Activated T-cell treated with anti-CD3 and anti-CD28 coated beads for 24 hours (primary cell): ENCODE results near the gene MN1.

Experiments used
- DNase-seq: peaks from one replicate; pipeline ENCODE4 v3.0.0-alpha.2; 2020; ENCODE audit warnings: low read depth

Gene MN1

DNA sequence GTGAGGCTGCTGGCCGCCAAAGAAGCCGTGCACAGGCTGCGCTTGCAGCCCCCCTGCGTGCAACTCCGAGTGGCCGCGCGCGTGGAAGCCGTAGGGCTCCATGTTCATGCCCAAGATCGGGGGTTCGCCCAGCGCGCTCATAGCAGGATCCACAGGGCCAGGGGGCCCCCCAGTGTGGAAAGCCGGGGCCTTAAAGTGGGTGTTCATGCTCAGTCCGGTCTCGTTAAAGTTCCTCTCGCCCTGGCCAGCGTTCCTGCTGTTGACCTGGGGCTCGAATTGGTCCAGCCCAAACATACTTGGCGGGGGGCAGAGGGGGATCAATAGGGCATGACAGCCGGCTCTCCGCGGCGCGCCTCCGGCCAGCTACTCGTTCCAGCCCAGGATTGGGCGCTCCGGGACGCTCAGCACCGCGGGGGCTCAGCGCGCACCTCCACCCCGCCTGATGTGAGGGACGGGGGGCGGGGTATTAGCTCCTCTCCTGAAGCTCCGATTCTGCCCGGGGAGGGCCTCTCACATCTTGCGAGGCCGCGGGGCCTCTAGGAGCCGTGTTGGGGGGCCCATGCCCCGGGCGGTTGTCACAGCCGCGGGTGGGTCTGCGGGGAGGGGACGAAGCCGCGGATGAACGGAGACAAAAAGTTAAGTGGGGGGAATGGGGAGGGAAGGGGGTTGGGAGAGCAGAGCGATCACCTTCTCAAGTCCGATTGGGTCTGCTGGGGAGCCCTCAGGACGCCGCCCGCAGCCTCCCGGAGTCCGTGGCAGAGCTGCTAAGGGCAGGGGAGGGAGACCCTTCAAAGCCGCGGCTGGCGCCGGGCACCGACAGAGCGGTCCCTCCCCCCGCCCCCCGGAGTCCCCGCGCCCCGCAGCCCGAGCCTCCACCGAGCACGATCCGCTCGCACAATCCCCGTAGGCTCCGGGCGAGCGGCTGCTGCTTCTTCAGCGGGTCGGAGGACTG lies 1.0 kb downstream of the MN1 start:
- no peak for DNase-seq

DNA sequence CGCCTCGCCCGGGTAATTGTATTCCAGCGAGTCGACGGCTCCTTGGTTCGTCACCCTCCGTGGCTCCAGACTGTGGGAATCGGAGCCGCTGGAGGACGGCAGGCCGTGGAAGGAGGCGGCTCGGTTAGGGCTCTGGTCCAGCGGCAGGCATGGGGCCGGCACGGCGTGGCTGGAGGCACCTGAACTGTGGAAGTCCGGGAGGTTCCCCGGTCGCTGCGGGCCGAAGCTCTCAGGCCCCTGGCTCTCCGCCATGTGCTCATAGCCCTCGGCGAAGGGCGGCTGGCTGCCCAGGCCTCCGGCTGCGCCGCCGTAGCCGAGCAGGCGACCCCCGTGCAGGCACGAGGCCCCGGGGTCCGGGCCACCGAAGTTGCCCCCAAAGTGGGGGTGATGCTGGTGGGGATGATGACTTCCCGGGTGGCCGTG lies 1.7 kb downstream of the MN1 start:
- DNase-seq: no peak

DNA sequence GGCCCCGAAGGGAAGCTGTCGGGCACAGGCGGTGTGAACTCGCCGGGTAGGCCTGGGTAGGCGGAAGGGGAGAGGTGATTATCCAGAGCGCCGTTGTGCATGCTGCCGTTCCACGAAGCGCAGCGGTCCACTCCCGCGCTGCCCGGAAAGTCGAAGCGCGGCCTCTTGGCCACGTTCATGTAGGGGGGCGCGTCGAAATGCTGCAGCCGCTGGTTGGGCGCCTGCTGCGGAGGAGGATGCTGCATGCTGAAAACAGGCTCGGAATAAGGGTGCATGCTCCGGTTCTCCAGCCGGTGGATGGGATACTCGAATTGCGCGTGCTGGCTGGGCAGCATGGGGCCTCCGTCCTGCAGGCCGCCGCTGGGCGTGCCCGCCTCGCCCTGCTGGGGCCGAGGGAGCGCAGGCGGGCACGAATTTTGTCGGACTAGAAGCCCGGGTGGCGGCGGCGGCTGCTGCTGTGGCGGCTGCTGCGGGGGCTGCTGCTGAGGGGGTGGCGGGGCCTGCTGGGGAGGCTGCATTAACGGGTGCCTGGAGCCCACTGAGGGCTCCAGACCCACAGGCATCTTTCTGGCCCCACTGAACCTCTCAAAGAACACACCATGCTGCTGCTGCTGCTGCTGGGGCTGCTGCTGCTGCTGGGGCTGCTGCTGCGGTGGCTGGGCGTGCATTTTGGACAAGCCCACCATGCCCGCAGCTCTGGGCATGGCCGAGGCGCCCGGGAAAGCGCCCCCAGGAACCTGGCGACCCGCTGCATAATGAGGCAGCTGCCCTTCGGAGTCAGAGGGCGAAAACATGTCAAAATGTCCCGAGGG lies 2.3 kb downstream of the MN1 start:
- no peak for DNase-seq

DNA sequence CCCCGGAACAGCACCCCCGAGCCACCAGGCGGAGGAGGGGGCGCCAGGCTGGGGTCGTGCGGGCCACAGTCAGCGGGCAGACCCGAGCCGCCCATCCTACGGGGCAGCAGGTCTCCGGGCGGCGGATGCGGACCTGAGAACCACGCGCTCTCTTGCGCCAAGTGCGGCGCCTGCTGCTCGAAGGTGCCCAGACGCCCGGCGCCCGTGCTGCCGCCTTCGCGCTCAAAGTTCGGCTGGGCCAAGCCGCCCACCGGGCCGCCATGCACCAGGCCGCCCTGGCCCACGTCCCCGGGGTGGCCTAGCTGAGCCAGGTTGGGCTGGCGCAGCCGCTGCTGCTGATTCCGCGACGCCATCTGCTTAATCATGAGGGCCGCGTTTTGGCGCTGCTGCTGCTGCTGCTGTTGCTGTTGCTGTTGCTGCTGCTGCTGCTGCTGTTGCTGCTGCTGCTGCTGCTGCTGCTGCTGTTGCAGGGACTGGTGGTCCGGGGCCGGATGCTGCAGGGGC lies 3.0 kb downstream of the MN1 start:
- no peak for DNase-seq

DNA sequence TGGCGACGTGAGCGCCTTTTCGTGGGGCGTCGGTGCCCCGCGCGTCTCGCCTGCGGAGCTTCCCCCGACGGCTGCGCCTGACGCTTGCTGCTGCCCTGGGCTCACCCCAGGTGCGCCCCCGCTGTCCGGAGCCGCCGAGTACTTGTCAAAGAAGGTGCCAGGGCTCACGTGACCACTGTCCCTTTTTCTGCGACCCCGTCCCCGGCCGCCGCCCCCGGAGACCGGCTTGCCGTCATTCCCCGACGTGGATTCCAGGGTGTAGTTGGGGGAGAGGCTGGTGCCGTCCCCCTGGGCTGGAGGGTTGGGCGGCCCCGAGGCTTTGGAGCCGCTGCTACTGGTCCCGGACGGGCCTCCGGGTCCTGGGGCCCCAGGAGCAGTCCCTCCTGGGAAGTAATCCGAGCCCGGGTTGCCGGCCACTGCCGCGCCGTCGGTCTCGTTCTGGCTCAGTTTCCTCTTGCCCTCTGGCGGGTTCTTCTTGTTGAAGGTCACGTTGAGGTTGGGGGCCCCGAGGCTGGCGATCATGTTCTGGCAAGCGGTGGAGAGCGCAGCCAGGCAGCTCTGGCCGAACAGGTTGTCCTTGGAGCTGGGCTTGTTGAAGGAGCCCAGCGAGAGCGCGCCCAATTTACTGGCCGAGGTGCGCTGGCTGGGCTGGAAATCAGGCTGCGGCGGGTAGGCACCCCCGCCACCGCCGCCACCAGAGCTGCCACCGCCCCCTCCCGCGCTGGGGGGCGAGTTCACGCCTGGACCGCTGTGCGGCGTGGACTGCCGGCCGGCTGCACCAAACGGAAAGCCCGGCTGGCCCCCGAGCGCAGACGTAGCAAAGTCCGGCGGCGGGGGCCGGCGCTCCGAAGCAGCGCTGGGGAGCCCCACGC lies 3.8 kb downstream of the MN1 start:
- DNase-seq: no peak

DNA sequence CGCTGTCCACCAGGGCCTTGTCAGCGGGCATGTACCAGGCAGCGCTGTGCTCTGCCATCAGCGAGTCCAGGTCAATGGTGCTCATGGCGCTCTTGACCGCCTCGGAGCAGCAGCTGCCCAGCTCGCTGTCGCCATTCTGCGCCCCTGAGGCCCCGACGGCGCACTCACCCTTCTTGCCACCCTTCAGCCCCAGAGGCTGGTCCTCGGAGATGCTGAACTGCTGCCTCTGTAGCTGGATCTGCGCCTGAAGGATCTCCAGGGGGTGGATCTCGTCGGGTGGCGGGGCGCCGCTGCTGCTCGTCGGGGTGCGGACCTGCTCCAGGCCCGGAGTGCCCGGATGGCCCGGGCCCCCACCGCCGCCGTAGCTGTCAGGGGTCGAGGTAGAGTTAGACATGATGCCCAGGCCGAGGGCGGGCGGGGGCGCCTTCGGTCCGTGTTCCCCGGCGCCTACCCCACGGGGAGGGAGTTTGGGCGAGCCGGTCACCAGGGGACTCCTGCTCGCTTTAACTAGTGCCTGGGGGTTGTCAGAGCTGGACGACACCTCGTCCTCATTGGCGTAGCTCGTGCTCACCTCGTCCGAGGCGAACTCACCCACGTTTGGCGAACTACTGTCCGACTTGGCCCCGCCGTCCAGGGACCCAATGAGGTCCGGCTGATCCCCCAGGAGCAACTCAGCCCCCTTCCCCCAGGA lies 4.6 kb downstream of the MN1 start:
- DNase-seq: no peak

DNA sequence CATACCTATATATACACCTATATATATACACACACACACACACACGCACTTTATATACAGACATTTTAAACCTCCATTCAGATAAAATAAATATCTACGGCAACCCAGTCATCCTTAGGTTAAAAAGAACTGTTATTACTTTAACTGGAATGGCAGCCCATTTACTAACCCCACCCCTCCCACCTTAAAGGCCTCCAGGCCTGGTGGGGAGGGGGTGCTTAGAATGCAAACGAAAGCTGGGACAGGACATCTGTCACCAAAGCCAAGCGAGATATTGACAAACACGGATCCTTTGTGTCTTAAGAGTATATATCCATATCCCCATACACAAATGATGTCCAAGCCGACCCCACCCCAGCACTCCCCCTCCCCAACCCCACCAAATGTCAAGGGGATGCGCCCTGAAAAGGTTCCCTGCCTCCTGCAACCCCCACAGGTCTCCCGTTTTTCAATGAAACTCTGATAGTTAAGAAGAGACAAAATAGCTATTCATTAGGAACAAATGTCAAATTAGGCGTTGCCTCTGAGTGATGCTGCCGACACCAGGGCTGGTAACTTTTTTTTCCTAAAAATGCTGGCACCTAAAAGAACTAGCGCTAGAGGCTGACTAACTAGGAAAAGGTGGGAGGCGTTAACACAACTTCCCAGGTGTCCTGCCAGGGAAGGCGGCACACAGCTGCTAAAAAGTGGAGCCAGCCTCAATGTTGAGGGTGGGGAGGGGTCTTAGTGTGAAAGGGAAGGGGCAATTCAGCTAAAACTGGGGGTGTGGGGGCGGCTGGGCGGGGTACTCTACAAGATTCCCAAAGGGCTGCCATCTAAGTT lies 5.6 kb downstream of the MN1 start:
- DNase-seq: no peak

DNA sequence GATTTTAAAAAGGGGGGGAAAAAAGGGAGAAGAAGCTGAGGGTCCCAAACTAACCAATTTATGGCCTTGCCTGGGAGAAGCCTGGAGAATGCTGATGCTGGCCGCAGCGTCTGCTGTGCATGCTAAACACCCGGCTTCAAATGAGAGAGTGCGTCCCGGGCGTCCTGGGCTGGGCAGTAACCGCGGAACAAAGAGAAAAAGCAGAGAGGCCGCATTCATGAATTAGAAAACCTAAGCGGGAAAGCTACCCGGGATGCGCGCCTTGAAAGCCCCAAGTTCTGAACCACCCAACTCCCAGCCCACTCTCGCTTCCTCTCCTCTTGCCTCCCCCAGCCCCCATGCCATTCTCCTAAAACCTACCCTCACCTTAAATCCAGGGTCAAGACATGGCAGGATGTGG lies 6.5 kb downstream of the MN1 start:
- DNase-seq: no peak

DNA sequence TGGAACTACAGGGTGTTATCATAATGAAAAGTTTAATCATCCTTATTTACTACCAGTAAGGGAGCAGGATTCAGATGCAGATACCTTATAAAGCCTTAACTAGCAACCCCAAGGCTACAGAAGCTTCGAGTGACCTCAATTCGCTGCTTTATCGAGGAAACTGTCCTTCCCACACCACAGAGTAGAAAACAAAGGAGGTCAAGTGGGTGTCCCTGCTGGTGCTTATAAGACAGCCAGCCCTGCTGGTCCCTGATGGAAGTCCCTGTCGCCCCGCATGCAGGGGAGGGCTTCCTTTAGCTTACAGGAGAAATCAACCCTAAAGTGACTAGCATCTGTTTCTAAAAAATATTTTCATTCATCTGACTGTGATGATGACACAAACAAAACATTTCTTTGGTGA lies 7.3 kb downstream of the MN1 start:
- DNase-seq: no peak

DNA sequence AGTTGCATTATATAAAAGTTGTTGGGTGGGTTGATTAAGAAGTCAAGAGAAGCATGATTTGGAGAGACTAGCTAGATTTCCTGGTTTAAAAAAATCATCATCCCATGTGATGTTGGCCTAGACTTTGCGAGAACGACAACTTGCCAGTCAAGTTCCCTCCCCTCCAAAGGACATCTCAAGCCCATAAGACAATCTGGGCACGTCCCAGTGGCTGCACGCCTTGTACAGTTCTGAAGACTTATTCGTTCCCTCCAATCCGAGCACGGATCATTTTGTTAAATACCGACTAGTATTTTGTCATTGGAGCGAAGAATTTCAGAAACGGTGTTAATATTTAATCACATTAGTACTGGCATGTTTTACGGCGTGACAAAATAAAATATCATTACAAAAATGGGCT lies 8.0 kb downstream of the MN1 start:
- no peak for DNase-seq

DNA sequence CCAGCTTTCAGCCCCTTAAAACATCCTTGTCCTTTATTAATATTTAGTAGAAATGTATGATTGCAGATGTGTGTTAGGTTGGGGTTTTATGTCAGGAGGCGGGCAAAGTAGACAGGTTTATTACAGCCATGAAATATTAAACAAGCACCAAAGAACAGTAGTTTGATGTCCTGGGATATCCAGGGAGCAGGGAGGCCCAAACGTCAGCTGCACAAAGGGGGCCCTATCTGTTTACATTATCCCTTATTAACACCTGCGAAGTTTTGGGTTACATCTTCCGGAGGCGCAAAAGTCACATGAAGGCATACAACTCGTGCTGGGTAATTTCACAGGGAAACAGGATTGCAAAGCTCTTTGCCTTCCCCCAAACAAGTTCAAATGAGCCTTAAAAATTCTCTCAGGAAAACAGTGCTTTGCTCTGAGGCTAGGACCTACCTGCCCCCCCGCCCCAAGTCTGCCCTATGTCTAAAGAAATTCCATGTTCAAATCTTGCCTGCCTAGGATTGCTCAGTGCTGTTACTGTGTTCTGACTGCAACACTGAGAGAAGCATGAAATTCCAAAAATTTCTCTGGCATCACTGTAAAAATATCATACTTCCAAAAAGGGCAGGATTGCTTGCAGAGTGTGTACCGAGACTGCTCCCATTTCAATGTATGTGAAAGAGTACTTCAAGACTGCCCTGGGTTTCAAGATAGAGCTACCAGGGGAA lies 8.9 kb downstream of the MN1 start:
- no peak for DNase-seq

DNA sequence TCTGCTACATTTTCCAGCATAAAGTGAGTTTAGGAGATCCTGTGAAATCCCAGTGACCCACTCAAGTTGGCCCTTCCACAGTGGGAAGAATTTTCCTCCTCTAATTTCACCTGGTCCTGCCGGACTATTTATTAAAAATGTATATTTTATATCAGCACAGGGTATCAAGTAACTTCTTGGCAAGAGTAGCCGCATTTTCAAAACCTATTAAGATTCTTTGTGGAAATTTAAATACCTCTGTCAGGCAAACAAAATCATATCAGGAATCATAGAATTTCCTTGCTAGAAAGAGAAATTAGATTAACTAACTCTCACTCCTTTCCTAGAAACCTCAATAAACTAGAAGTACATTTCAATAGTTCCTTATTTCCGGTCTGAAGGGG lies 9.7 kb downstream of the MN1 start:
- no peak for DNase-seq

DNA sequence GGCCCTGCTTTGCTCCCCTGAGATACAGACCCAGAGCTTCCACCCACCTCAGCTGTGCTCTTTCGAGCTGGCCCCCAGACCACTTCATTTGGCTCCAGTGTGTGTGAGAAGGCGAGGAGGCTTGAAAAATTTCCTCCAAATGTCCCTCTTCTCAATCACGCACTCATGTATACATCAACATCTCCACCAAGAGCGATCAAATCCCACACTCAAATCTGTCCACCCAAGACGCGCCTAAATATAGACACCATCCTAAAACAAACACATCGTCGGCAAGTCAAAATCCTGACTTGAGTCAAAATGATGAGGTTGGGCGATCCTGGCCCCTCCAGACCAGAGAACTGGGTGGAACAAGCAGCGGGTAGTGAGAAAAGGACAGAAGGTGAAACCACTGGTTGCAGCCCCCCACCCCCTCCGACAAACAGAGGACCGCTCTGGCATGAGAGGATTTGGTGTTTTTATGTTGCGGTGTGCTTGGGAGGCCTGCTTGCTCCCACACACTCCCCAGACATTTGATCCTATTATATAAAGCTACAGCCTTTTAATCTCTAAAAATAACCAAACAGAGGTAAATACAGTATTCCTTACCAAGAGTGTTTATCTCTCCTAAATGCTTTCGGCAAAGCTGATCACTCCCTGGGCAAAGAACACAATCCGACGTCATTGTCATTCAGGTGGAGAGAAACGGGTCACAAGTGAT lies 10.2 kb downstream of the MN1 start:
- no peak for DNase-seq

DNA sequence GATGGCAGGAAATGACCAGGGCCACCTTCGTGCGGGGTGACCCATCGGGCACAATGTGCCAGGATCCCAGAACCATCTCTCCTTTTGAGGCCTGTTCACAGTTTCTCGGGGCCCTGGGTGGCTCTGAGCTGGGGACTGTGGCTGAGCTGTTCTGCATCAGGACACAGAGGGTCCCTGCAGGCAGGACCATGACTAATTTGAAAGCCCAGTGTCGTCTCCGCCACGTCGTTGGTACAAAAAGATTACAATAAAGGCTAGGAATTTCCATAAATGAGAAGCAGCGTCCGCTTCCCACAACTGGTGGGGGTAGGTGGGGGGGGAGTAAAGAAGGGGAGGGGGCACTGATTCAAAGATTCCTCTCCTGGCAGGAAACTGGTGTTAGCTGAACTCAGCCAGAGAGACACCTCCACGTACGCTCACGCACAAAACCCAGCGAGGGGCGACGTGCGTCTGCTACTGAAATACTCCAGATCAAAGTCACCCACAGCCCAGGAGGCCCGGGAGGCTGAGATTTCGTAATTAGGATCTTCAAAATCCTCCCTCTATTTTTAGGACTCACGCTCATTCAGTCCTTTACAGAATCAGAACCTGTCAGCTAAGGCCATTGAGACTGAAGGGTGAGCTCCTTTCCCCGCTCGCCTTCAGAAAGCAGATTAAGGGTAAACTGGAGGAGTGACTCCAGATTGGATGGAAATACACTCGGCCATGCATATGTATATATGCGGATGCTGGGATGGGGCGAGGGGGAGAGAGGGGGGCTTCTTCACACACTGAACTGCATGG lies 11.0 kb downstream of the MN1 start:
- DNase-seq: no peak

DNA sequence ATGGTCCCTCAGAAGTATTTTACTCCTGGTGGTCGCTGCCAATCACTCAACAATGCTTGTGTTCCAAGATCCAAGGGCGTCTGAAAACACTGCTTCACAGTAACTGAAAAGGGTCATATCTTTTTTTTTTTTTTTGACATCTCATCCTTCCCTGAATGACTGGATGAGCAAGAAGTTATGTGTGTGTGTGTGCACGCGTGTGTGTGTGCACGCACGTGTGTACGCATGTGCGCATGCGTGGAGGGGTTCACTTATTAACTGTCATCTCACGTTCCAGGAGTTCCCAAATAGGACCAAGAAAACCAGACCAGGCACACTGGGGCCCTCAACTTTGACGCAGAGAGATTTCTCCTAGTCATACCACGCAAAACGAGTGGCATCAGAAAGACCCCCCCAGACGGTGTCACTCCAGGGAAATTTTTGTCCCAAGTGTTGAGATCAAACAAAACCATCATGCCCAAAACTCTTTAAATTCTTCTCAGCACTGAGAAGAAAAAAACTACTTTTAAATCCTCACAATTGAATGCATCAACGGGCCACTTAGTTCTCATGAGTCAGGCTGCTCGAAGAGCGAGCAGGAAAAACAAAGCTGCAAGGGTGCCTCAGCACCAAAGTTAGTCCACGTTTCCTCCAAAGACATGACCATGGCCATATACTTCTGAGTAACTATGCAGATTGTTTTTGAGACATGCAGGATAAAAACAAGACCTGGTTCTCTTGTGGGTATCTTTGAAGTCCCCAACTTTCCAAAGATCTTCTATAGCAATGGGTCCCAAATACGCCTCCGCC lies 12.9 kb downstream of the MN1 start:
- no peak for DNase-seq

DNA sequence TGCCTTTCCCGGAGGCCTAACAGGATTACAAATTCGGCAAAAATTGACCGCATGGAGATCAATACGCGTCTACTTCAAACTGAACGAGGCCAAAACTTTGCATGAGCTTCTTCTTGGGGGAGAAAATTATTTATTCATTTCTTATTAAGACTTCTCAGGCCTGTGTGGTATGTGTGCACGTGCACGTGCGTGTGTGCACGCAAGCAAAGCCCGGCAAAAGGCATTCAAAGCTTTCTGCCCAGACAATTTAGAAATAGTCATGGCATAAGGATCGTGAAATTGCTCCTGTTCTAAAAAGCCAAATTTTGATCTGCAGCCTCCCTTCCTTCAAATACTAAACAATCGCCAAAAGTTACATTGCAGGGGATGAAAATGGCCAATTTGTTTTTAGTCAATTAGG lies 14.6 kb downstream of the MN1 start:
- no peak for DNase-seq

DNA sequence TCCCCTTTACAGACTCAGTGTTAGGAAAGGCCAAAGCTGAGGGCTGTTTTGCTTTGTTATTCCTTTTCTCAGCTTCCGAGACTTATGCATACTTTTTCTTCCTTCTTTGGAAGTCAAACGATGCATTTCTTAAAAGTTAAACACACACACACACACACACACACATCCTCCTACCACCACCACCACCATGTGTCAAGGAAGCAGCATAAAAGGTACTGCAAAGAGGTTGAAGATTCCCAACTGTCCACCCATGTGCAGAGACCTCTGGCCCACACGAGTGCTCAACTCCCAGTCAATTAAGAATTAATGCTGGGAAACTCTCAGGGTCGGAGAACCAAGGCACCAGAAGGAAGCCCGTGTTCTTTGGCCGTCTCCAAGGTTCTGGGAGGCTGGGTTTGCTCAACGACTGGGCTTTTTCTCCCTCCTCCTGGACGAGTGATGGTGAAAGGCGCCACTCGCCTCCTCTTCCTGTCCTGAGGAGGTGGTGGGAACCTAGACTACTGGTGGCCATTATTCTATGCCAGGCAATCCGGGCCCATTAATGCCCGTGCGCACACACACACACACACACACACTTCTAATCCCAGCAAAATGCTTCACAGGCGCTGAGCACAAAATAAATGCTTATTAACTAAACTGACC lies 15.1 kb downstream of the MN1 start:
- DNase-seq: no peak
